Measurements from ENCODE around the gene FAM181B.

Gene FAM181B, protein sequence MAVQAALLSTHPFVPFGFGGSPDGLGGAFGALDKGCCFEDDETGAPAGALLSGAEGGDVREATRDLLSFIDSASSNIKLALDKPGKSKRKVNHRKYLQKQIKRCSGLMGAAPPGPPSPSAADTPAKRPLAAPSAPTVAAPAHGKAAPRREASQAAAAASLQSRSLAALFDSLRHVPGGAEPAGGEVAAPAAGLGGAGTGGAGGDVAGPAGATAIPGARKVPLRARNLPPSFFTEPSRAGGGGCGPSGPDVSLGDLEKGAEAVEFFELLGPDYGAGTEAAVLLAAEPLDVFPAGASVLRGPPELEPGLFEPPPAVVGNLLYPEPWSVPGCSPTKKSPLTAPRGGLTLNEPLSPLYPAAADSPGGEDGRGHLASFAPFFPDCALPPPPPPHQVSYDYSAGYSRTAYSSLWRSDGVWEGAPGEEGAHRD

DNA sequence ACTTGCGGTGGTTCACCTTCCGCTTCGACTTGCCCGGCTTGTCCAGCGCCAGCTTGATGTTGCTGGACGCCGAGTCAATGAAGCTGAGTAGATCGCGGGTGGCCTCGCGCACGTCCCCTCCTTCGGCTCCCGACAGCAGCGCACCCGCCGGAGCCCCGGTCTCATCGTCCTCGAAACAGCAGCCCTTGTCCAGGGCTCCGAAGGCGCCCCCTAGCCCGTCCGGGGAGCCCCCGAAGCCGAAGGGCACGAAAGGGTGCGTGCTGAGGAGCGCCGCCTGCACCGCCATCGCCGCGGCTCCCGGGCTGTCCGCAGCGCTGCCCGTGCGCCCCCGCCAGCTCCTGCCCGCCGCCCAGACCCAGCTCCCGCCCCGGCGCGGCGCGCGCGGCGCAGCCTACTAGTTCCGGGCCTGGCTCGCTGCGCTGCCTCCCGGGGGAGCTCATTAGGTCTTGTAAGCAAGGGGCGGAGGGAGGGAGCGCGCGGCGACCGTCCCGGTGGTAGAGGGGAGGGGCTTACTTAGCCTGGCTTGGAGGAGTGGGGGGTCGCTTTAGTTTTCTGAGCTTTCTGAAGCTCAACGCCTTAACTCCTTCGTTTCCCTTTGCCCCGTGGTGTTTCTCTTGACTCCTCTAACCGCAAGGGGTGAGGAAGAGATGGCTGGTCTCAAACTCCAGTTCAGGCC is at the start of gene FAM181B:
Gene FAM181B (minus strand): TSS at position 421 of the 676 bp plus-strand sequence. CDS start 135 bp downstream, at position 286.
- DNase-seq (ENCODE audit: low read depth in 2 of 2, low spot score in 1 of 2), result no peak

DNA sequence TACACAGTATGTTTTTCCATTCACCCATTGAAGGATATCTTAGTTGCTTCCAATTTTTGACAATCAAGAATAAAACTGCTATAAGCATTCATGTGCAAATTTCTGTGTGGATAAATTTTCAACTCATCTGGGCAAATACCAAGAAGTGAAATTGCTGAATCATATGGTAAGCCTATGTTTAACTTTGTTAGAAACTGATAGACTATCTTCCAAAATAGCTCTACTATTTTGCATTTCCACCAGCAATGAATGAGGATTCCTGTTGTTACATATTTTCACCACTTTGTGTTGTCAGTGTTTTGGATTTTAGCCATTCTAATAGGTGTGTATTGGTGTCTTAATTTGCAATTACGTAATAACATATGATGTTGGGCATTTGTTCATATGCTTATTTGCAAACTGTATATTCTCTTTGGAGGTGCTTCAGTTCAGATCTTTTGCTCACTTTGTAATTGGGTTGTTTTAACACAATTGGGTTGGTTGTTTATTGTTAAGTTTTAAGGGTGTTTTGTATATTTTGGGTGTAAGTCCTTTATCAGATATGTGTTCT is 49.2 kb upstream of the FAM181B start:
- DNase-seq (ENCODE audit: low read depth in 2 of 2, low spot score in 1 of 2), result no peak

DNA sequence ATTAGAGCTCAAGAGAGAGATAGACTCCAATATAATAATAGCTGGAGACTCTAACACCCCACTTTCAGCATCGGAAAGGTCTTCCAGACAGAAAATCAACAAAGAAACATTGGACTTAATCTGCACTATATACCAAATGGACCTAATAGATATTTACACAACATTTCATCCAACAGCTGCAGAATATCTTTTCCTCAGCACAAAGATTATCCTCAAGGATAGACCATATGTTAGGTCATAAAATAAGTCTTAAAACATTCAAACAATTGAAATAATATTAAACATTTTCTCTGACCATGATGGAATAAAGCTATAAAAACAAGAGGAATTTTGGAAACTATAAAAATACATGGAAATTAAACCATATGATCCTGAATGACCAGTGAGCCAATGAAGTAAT is 45.1 kb upstream of the FAM181B start:
- no peak for DNase-seq (ENCODE audit: low read depth in 2 of 2, low spot score in 1 of 2)

DNA sequence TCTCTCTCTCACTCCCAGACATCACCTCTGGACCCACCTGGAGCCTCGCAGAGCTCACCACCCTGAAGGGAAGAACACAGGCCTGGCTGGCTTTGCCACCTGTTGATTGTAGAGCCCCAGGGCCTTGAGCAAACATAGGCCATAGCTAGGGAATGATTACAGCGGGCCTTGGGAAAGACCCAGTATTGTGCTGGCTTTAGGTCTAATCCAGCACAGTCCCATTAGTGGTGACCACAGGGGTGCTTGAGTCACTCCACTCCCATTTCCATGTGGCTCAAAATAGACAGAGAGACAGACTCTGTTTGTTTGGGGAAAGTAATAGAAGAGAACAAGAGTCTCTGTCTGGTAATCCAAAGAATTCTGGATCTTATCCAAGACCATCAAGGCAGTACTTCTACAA is 42.7 kb upstream of the FAM181B start:
- DNase-seq (ENCODE audit: low read depth in 2 of 2, low spot score in 1 of 2), result no peak

DNA sequence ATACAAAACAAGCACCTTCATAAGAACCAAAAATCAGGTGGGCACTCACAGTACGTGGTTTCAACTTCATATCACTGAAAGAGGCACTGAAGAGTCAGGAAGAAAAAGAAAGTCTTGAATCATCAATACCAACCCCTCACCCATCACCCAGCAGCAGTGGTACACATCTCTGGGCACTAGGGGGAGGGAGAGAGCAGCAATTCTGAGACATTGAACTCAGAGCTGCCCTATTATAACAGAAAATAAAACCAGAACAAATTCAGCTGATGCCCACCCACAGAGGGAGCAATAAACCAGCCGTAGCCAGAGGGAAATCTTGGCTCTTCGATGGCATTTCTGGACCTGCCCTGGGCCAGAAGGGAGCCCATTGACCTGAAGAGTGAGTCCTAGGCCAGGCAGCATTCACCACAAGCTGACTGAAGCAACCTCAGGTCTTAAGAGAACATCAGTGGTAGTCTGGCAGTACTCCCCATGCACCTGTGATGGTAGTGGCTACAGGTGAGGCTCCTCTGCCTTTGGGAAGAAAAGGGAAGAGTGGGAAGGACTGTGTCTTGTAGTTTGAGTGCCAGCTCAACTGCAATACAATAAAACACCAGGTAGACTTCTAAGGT is 42.2 kb upstream of the FAM181B start:
- no peak for DNase-seq (ENCODE audit: low read depth in 2 of 2, low spot score in 1 of 2)

DNA sequence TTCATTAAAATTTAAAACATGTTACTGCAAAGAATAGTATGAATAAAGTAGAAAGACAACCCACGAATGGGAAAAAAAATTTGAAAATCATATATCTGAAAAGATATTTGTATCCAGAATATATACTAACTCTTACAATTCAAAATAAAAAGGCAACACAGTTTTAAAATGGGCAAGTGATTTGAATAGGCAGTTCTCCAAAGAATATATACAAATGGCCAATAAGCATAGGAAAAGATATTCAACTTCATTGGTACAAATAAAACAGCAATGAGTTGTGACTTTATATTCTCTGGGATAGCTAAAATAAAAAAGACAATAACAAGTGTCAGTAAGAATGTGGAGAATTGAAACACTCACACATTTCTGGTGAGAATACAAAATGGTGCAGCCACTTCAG is 41.6 kb upstream of the FAM181B start:
- DNase-seq (ENCODE audit: low read depth in 2 of 2, low spot score in 1 of 2), result no peak

DNA sequence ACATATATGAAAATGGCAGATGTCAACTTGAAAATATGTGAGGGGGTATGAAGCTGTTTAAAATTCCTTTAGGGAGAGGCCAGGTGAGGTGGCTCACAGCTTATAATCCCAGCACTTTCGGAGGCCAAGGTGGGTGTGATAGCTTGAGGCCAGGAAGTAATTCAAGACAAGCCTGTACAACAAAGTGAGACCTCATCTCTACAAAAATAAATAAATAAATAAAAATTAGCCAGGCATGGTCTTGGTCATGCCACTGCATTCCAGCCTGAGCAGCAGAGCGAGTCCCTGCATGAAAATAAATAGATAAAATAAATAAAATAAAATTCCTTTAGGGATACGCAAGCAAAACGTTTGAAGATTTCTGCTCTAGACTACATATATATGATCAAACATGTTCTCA is 38.1 kb upstream of the FAM181B start:
- no peak for DNase-seq (ENCODE audit: low read depth in 2 of 2, low spot score in 1 of 2)

DNA sequence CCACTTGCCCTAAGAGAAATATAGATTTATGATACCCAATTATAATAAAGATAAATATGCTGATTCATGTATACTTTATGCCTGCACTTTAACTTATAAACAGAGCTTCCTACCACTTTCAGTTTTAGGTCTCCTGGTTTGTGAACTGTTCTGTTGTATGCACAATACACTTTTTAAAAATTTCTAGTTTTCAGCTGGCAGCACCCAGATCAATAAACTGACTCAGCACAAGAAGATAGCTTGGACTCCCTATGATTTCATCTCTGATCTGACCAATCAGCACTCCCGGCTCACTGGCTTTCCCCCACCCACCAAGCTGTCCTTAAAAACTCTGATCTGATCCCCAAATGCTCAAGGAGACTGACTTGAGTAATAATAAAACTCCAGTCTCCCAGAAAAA is 33.5 kb upstream of the FAM181B start:
- no peak for DNase-seq (ENCODE audit: low read depth in 2 of 2, low spot score in 1 of 2)

DNA sequence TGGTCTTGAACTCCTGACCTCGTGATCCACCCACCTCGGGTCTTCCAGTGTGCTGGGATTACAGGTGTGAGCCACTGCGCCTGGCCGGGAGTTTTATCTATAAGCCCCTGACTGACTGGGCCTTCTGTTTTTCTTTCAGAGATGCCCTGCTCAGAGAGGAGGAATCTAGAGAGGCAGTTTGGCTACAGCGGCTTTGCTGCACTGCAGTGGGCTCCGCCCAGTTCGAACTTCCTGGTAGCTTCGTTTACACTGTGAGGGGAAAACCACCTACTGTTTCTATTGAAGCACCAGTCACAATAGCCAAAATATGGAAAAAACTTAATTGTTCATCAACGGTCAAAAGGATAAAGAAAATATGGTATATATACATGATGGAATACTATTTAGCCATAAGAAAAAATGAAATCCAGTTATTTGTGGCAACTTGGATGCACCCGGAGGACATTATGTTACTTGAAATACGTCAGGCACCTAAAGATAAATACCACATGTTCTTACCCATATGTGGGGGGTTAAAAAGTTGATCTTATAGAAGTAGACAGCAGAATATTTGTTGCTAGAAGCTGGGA is 31.9 kb upstream of the FAM181B start:
- DNase-seq (ENCODE audit: low read depth in 2 of 2, low spot score in 1 of 2), result no peak

DNA sequence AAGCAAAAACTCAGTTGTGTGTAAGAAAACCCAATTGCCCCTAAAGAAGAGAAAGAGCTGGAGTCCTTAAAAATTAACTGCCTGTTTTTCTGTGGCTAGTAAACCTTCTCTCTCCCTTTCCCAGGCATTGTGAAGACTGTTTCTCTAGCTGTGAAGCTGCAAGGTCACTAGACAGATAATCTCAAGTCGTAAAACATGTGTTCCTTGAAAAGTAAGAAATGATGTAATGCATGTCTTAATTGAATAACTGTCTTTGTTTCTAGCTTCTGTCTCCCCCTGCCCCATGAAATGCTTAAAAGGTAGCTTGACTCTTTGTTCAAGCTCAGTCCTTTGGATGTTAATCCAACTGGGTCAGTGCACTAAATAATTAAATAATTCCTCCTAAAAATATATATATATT is 29.5 kb upstream of the FAM181B start:
- DNase-seq (ENCODE audit: low read depth in 2 of 2, low spot score in 1 of 2), result no peak

DNA sequence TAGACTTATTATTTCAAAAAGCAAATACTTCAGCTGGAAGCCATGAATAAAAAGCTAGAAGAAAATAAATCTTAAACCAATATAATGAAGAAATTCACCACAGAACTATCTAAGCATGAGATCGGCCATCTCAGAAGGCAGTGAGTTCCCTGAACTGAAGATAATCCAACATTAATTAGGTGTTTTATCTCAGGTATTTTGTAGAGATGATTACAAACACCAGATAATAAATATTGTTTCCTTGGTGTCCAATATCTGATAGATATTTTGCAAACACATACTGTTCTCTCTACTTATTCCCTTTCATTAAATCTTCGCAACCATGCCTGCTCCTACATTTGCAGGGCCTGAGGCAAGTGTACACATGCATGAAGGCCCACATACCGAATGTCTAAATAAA is 26.0 kb upstream of the FAM181B start:
- no peak for DNase-seq (ENCODE audit: low read depth in 2 of 2, low spot score in 1 of 2)

DNA sequence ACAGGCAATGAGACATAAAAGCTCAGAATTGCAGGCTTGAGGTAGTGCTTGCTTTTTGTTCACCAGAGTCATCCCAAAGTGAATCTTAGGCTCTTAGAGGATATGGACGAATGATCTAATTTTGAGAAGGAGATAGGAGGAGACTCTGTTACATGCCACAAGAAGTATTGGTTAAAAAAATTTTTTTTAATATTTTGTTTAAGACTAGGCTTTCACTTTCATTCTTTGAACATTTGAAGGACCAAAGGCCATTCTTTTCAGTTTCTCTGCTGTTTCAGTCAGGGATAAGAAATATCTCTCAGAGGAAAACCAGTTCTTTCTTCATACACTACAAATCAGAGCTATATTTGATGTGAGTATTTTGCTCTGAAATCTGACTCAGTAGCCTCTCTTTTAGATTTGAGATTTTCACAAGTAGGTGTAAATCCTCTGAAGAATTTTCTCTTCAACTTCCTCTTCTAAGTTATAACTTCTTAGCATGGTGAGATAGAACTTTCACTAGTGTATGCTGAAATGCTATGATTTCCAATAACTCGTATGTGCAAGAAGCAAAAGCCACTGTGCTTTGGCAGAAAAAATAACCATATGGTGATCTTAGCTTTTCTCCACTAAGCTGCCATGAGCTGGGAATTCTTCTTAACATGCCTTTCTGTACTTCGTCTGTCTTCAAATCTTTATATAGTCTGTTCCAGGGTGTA is 24.1 kb upstream of the FAM181B start:
- no peak for DNase-seq (ENCODE audit: low read depth in 2 of 2, low spot score in 1 of 2)

DNA sequence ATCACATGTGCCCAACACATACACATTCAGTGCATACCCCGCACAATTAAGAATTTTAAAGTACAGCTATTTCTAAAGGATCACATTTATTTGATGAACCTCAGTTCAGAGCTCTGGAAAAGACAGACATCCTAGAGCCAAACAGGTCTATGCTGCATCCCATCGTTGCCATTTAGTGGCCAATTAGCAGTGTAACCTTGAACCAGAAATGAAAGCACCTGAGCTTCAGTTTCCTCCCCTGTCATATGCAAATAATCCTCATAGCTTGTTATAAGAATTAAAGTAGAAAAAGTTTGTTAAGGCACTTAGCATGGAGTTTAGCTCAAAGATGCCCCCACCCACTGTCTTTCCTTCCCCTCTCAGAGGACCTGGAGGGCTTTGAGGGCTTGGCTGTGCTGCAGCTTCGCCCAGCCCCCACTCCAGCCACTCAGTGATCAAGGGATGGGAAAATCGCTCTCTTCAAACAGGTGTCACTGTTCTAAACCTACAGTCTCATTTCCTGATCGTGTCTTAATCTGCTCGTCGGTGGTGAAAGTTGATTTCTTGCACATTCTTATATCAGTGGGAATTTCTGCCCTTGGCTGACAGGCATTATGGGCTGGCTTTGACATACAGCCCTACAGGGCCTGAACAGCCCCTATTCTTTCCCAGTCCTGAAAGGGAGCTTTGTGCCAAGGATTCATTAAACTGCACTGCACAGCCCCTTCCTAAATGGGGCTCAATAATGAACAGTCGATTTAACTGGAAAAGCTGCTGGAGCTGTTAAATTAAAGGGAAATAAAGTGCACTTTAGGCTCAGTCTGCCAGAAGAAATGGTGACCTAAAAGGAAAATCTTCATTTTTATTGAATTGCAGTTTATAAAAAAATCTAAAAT is 23.3 kb upstream of the FAM181B start:
- DNase-seq (ENCODE audit: low read depth in 2 of 2, low spot score in 1 of 2), result no peak

DNA sequence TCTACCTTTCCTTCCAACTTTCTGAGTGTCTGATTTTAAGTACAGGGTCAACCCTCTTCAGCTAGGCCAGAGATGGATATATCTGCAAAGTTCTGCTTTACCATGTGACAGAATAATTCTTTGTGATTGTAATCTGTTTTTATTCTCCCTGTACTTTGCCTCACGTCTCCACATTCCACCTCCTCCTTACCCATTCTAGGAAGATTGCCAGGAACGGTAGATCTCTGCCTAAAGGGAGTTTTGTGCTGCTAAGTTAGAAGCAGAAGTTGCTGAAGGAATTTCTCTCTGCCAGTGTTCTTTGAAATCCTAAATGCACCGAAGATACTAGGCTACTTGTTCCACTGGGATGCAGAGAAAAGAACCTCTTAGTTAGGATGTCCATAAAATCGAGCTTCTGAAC is 20.7 kb upstream of the FAM181B start:
- no peak for DNase-seq (ENCODE audit: low read depth in 2 of 2, low spot score in 1 of 2)

DNA sequence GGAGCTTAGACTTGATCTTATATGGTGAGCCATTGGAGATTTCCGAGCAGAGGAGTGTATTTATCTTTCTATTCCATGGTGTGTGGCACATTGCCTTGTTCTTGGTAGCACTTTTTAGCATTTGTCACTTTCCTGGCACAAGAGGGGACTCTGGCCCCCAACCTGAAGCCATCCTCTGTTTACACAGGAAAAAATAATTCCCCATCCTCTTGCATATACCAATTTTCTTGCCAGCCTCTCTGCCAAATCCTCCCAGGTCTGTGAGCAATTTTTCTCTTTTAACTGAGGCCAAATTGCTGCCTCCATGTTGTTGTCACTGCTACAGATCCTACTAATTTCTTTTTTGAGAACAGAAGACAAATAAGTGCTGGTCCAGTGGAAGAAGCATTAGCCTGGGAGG is 20.3 kb upstream of the FAM181B start:
- DNase-seq (ENCODE audit: low read depth in 2 of 2, low spot score in 1 of 2), result no peak

DNA sequence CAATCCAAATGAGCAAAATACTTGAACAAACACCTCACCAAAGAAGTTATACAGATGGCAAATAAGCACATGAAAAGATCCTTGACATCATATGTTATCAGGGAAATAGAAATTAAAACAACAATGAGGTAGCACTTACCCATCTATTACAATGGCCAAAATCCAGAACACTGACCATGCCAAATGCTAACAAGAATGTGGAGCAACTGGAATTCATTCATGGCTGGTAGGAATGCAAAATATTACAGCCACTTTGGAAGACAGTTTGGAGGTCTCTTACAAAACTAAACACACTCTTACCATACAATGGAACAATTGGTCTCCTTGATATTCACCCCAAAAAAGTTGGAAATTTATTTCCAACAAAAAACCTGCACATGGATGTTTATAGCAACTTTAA is 19.1 kb upstream of the FAM181B start:
- no peak for DNase-seq (ENCODE audit: low read depth in 2 of 2, low spot score in 1 of 2)

DNA sequence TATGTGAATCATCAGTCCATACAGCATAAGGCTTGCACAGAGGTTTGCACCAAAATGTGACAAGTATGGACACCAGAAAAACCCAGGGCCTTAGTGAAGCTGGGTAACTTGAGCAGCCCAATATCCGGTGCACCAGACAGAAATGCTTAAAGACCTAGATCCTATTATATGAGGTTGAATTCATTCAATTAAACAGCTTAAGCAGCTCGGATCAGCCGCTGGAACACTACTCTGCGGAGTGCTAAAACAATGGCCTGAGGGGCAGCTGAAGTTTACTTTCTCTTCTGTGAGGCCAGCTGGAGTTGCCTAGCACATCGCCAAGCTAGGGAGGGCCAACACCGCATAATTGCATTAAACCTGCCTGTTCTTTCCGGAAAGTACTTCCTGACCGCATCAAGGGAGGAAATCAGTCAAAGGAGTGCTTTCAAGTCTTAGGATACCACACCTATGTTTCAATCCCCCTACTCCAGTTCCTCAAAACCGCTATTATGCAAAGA is 17.0 kb upstream of the FAM181B start:
- no peak for DNase-seq (ENCODE audit: low read depth in 2 of 2, low spot score in 1 of 2)

DNA sequence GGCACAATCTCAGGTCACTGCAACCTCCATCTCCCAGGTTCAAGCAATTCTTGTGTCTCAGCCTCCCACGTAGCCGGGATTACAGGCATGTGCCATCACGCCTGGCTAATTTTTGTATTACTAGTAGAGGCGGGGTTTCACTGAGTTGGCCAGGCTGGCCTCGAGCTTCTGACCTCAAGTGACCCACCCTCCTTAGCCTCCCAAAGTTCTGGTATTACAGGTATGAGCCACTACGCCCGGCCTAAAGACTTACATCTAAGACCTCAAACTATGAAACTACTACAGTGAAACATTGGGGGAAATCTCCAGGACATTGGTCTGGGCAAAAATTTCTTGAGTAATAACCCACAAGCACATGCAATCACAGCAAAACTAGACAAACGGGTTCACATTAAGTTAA is 13.8 kb upstream of the FAM181B start:
- DNase-seq (ENCODE audit: low read depth in 2 of 2, low spot score in 1 of 2), result no peak

DNA sequence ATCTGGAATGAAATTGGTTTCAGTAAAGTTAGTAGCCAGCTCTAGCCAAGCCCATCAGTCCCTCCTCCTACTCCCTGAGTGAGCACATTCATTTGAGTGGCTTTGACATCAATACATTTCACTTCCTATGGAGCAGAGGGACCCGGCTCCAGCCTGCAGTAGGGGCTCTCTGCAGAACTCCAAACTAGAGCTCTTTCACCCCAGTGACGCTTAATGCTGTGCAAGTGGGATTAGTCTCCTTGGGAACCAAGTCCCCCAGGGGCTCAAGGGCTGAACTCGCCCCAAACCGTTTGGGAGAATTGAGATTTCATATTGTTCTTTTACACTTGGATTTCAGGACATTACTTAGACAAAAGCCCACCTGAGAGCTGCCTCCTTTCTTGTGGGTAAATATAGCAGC is 4.4 kb upstream of the FAM181B start:
- DNase-seq (ENCODE audit: low read depth in 2 of 2, low spot score in 1 of 2), result no peak

DNA sequence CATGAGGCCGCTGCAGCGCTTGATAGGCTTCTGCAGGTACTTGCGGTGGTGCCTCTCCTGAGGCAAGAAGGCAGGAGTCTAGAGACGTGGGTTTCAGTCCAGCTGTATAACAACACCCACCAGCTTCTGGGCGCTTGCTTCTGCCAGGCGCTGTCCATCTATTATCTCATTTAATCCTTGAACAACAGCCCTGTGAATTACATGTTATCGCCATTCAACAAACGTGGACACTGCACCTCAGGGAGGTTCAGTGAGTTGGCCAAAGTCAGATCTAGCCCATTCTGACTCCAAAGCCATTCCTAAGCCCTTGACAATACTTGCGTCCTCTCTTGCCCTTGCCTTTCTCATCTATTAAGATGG is 436 bp upstream of the FAM181B start:
- DNase-seq (ENCODE audit: low read depth in 2 of 2, low spot score in 1 of 2), result no peak
